SH-SY5Y (cell line): ENCODE measurements around the gene ALB.

Source experiments
- GATA2 ChIP-seq: IDR thresholded peaks from 2 replicates; pipeline ENCODE4 v1.6.1; 2011; ENCODE audit warnings: mild to moderate bottlenecking, low read depth, low read length
- GATA3 ChIP-seq: IDR thresholded peaks from 2 replicates; pipeline ENCODE4 v1.6.1; 2011; ENCODE audit warnings: low read depth, mild to moderate bottlenecking, low read length, moderate library complexity

DNA sequence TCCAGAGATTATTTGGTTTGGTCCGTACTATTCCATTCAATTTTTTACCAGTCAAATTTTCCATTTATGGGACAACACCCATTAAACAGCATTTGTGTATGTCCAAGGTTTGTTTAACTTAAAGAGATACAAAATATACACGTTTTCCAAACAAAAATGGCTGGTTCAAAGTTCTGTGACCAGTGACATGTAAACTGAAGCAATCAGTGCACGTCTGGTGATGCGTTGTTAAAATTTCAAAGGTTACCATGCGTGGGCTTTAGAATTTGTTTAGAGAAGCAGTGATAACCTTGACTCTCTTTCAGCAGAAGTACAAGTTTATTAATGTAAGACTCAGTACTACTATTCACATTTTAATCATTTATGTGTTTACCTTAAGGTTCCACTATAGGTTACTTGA, 25.2 kb upstream of the ALB start:
- no peak for TF ChIP-seq GATA2
- no peak for TF ChIP-seq GATA3
